ENCODE measurements around the gene OR2M5.

The OR2M5 gene

DNA sequence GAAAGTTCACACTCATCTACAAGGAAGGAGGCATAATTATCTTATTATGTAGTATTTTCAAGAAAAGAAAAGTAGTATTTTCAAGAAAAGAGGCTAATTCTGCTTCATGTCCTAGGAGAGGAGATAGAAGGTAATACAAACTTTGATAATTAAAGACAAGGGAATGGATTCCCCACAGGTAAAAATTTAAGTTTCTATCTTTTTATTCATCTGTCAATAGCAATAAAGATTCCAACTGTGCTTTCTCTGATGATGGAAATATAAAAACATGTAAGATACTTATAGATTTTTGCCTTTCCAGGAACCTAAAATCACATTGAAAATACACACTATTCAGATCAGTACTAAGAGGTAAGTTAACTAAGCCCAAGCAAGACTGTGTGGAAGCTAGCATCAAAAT is 29.6 kb downstream of the OR2M5 start, which contains the start of gene OR2M2:
Gene OR2M2 (plus strand): TSS at position 301 of the 400 bp plus-strand sequence. CDS start 5,165 bp downstream, outside the sequence.
- DNase-seq (ENCODE audit: low spot score) = no peak
- no peaks in the 10 kb centered on the region for H3K36me3 Mint-ChIP-seq (ENCODE audit: low read depth)
- H3K4me1 Mint-ChIP-seq (ENCODE audit: low read depth) = no peaks in the 10 kb centered on the region
- H3K27me3 Mint-ChIP-seq (ENCODE audit: low read depth) = no peaks in the 10 kb centered on the region
- no peak within 1 kb of the TSS for H3K4me3 Mint-ChIP-seq
- no peaks in the 10 kb centered on the region for H3K9me3 Mint-ChIP-seq
- no peak within 1 kb of the TSS for H3K27ac Mint-ChIP-seq

- no peak overlapping the region for H3K4me3 Mint-ChIP-seq
- DNase-seq (ENCODE audit: low spot score) = no peak
- no peaks in the 10 kb centered on the region for H3K9me3 Mint-ChIP-seq
- H3K4me1 Mint-ChIP-seq (ENCODE audit: low read depth) = no peaks in the 10 kb centered on the region
- no peaks in the 10 kb centered on the region for H3K27me3 Mint-ChIP-seq (ENCODE audit: low read depth)
- H3K27ac Mint-ChIP-seq = no peak overlapping the region
- no peaks in the 10 kb centered on the region for H3K36me3 Mint-ChIP-seq (ENCODE audit: low read depth)
These were observed 39.0 kb downstream of the OR2M5 start for GRCh38 chr1:248183996-248184395.

DNA sequence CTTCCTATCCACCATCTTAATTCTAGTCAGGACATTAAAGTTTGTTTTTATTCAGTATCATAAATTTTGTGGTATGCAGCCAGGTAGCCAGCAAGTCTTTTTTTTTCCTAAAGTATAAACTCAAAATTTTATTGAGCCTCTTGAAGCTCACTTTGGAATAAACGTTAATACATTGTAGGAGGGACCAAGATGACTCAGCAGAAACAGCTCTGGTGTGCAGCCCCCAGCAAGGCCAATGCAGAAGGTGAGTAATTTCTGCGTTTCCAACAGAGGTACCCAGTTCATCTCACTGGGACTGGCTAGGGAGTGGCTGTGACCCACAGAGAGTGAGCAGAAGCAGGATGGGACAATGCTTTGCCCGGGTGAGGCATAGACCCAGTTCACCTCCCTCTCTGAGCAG is 42.4 kb downstream of the OR2M5 start:
- no peaks in the 10 kb centered on the region for H3K27me3 Mint-ChIP-seq (ENCODE audit: low read depth)
- no peak overlapping the region for H3K27ac Mint-ChIP-seq
- H3K9me3 Mint-ChIP-seq = no peaks in the 10 kb centered on the region
- no peak for DNase-seq (ENCODE audit: low spot score)
- no peak overlapping the region for H3K4me3 Mint-ChIP-seq
- no peaks in the 10 kb centered on the region for H3K36me3 Mint-ChIP-seq (ENCODE audit: low read depth)
- no peaks in the 10 kb centered on the region for H3K4me1 Mint-ChIP-seq (ENCODE audit: low read depth)

DNA sequence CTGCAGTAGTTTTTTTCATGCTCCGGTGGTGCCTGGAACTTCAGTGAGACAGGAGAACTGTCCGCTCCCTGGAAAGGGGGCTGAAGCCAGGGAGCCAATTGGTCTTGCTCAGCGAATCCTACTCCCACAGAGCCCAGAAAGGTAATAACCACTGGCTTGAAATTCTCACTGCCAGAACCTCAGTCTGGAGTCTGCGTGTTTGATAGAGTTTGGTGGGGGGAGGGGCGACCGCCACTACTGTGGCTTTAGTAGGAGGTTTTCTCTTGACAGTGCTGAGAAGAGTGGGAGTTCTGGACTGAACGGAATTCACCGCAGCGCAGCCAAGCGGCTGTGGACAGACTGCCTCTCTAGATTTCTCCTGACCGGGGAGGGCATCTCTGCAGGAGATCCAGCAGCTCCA is 44.1 kb downstream of the OR2M5 start:
- DNase-seq (ENCODE audit: low spot score) = no peak
- Mint-ChIP-seq H3K4me3 (no peak overlapping the region), H3K4me1 (ENCODE audit: low read depth) (no peaks in the 10 kb centered on the region), H3K9me3 (no peaks in the 10 kb centered on the region), H3K27me3 (ENCODE audit: low read depth) (no peaks in the 10 kb centered on the region), H3K27ac (no peak overlapping the region), H3K36me3 (ENCODE audit: low read depth) (no peaks in the 10 kb centered on the region)

DNA sequence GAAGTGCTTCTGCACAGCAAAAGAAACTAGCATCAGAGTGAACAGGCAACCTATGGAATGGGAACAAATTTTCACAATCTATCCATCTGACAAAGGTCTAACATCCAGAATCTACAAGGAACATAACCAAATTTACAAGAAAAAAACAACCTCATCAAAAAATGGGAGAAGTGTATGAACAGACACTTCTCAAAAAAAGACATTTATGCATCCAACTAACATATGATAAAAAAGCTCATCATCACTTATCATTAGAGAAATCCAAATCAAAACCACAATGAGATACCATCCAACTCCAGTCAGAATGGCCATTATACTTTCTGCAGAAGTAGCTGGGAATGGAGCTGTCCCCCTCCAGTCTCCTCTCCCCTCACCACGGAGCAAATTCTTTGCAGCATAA is 49.2 kb downstream of the OR2M5 start:
- Mint-ChIP-seq H3K4me1 (ENCODE audit: low read depth) (no peaks in the 10 kb centered on the region), H3K36me3 (ENCODE audit: low read depth) (no peaks in the 10 kb centered on the region), H3K9me3 (no peaks in the 10 kb centered on the region), H3K27me3 (ENCODE audit: low read depth) (no peaks in the 10 kb centered on the region), H3K4me3 (no peak overlapping the region), H3K27ac (no peak overlapping the region)
- DNase-seq (ENCODE audit: low spot score) = no peak
